ENCODE results near the gene PRIMA1. TPM values are rescaled to one million over a fixed set of nuclear protein-coding genes. Genes with fewer than 3 reads are reported as not detected.

PRIMA1 gene
- polyA plus RNA-seq, 3 donors: not detected

DNA sequence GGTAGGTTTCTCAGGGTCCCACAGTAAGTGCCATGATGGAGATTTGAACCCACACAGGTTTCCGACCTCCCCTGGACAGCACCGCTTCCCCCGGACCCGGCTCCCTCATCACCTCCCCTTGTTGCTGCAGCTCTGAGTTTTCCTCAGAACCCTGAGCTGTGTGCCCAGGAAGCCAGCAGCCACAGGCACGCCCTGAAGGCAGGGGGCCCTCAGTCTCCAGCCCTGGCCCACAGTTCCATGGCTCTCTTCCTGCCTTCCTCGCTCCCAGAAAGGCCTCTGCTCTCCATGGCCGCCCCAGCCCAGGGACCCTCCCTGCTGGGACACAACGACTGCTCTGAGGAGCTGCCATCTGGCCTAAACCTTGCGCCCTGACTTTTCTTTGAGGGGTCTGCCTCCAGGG, 35.8 kb upstream of the PRIMA1 start:
- H3K36me3 Mint-ChIP-seq: no peaks in the 10 kb centered on the region
- H2AFZ ChIP-seq (ENCODE audit: insufficient read depth, low read depth, low read length, poor library complexity, severe bottlenecking): no peak overlapping the region
- H4K20me1 ChIP-seq (ENCODE audit: insufficient read depth, low read length): no peaks in the 10 kb centered on the region
- no peaks in the 10 kb centered on the region for H3K4me1 Mint-ChIP-seq
- H3K36me3 ChIP-seq (replicated peaks in 1 of 2; ENCODE audit: control insufficient read depth in 1 of 2, insufficient read depth in 2 of 2, low read length in 2 of 2): no peaks in the 10 kb centered on the region
- intact Hi-C loops (cut with micrococcal nuclease): no loop called here
- no peaks in the 10 kb centered on the region for H3K79me2 ChIP-seq (ENCODE audit: insufficient read depth, low read length)
- no peaks in the 10 kb centered on the region for H3K9me3 ChIP-seq (replicated peaks in 1 of 2; ENCODE audit: control insufficient read depth in 1 of 2, insufficient read depth in 1 of 2, low read length in 2 of 2)
- H3K27me3 Mint-ChIP-seq (ENCODE audit: low read depth in 3 of 3): peaks cover under 1 to 3% (median 1%) of the 10 kb centered on the region in 3 donors
- H3K27ac ChIP-seq (ENCODE audit: low read depth in 1 of 2, low read length in 2 of 2): no peak overlapping the region
- H3K4me3 Mint-ChIP-seq: no peak overlapping the region
- peaks cover 0 to 2% (median 0%) of the 10 kb centered on the region in 7 donors for H3K9me3 Mint-ChIP-seq
- 75% methylated on average over 8 of the region's 9 CpGs for WGBS (ENCODE audit: insufficient coverage)
- no peak overlapping the region for H3K27ac Mint-ChIP-seq
- no peak overlapping the region for H3K9ac ChIP-seq (ENCODE audit: insufficient read depth, low read length, poor library complexity, severe bottlenecking)
- TF ChIP-seq, protein P1, sequence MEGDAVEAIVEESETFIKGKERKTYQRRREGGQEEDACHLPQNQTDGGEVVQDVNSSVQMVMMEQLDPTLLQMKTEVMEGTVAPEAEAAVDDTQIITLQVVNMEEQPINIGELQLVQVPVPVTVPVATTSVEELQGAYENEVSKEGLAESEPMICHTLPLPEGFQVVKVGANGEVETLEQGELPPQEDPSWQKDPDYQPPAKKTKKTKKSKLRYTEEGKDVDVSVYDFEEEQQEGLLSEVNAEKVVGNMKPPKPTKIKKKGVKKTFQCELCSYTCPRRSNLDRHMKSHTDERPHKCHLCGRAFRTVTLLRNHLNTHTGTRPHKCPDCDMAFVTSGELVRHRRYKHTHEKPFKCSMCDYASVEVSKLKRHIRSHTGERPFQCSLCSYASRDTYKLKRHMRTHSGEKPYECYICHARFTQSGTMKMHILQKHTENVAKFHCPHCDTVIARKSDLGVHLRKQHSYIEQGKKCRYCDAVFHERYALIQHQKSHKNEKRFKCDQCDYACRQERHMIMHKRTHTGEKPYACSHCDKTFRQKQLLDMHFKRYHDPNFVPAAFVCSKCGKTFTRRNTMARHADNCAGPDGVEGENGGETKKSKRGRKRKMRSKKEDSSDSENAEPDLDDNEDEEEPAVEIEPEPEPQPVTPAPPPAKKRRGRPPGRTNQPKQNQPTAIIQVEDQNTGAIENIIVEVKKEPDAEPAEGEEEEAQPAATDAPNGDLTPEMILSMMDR (IDR thresholded peaks at IDR 0.05): no peak
- no peak for DNase-seq
- no peak overlapping the region for H3K4me2 ChIP-seq (replicated peaks; ENCODE audit: extremely low read depth, low read length, poor library complexity, severe bottlenecking)
- H3K27me3 ChIP-seq (ENCODE audit: control insufficient read depth in 2 of 2, insufficient read depth in 2 of 2, low read length in 2 of 2): no peaks in the 10 kb centered on the region
- H3K4me1 ChIP-seq (ENCODE audit: control insufficient read depth in 1 of 2, insufficient read depth in 2 of 2, low read length in 2 of 2): no peaks in the 10 kb centered on the region
- no peak overlapping the region for H3K4me3 ChIP-seq (replicated peaks in 1 of 3; ENCODE audit: low read depth in 2 of 3, low read length in 3 of 3)

DNA sequence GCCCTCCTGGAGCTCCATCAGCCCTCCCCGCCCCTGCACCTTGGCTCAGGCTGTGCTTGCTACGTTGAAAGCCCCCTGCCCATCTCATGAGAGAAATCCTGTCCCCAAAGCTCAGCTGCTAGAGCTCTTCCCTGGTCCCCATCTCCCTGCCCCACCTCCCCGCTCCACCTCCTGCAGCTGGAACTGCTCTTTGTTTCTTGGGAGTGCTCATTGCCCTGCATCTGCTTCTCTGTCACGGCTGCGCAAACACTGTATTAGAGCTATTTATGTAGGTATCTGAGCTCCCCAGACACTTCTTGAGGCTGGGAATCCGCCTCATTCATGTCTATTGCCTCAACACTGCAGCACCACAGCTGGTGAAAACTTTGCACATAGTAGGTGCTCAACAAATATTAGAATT, 32.8 kb upstream of the PRIMA1 start:
- Histone ChIP-seq H3K9me3 (replicated peaks in 1 of 2; ENCODE audit: control insufficient read depth in 1 of 2, insufficient read depth in 1 of 2, low read length in 2 of 2) (peaks cover 0 to under 1% of the 10 kb centered on the region in 2 donors), H3K4me1 (ENCODE audit: control insufficient read depth in 1 of 2, insufficient read depth in 2 of 2, low read length in 2 of 2) (no peaks in the 10 kb centered on the region), H3K4me3 (replicated peaks in 1 of 3; ENCODE audit: low read depth in 2 of 3, low read length in 3 of 3) (no peak overlapping the region), H2AFZ (ENCODE audit: insufficient read depth, low read depth, low read length, poor library complexity, severe bottlenecking) (no peak overlapping the region), H3K79me2 (ENCODE audit: insufficient read depth, low read length) (no peaks in the 10 kb centered on the region), H3K36me3 (replicated peaks in 1 of 2; ENCODE audit: control insufficient read depth in 1 of 2, insufficient read depth in 2 of 2, low read length in 2 of 2) (no peaks in the 10 kb centered on the region), H3K27me3 (ENCODE audit: control insufficient read depth in 2 of 2, insufficient read depth in 2 of 2, low read length in 2 of 2) (no peaks in the 10 kb centered on the region), H3K4me2 (replicated peaks; ENCODE audit: extremely low read depth, low read length, poor library complexity, severe bottlenecking) (no peak overlapping the region), H4K20me1 (ENCODE audit: insufficient read depth, low read length) (no peaks in the 10 kb centered on the region), H3K9ac (ENCODE audit: insufficient read depth, low read length, poor library complexity, severe bottlenecking) (no peak overlapping the region), H3K27ac (ENCODE audit: low read depth in 1 of 2, low read length in 2 of 2) (no peak overlapping the region)
- intact Hi-C loops (cut with micrococcal nuclease): no loop called here
- H3K36me3 Mint-ChIP-seq: no peaks in the 10 kb centered on the region
- H3K27ac Mint-ChIP-seq: no peak overlapping the region
- WGBS (ENCODE audit: insufficient coverage): 63% methylated on average over 2 of the region's 6 CpGs
- DNase-seq: no peak
- no peak overlapping the region for H3K4me3 Mint-ChIP-seq
- TF ChIP-seq, protein P1 (IDR thresholded peaks at IDR 0.05): no peak
- peaks cover 0 to 3% (median 3%) of the 10 kb centered on the region in 3 donors for H3K27me3 Mint-ChIP-seq (ENCODE audit: low read depth in 3 of 3)
- peaks cover 0 to 10% (median 0%) of the 10 kb centered on the region in 7 donors for H3K9me3 Mint-ChIP-seq
- no peaks in the 10 kb centered on the region for H3K4me1 Mint-ChIP-seq
